Neural progenitor cell (in vitro differentiated cells): Measurements from ENCODE around the gene NOTCH4.

Experiments
- EZH2 ChIP-seq: fragments of 200-600 bp; sonication (generic); IDR thresholded peaks from 2 replicates; pipeline ENCODE4 v1.6.1; 2017; ENCODE audit warnings: antibody characterized with exemption, mild to moderate bottlenecking, moderate library complexity
- TF ChIP-seq, protein P1 (sequence below): fragments of 200-600 bp; sonication (generic); IDR thresholded peaks from 2 replicates; pipeline ENCODE4 v1.5.1; 2017; ENCODE audit warnings: antibody characterized with exemption, mild to moderate bottlenecking

DNA sequence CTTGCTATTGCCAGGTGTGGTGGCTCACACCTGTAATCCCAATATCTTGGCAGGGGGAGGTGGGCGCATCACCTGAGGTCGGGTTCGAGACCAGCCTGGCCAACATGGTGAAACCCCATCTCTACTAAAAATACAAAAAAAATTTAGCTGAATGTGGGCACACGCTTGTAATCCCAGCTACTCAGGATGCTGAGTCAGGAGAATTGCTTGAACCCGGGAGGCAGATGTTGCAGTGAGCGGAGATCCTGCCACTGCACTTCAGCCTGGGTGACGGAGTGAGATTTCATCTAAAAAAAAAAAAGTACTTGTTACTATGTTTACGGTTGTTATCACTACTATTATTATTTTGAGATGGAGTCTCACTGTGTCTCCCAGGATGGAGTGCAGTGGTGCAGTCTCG is 67.0 kb downstream of the NOTCH4 start:
- TF ChIP-seq EZH2 = no peak
- TF ChIP-seq, protein P1, sequence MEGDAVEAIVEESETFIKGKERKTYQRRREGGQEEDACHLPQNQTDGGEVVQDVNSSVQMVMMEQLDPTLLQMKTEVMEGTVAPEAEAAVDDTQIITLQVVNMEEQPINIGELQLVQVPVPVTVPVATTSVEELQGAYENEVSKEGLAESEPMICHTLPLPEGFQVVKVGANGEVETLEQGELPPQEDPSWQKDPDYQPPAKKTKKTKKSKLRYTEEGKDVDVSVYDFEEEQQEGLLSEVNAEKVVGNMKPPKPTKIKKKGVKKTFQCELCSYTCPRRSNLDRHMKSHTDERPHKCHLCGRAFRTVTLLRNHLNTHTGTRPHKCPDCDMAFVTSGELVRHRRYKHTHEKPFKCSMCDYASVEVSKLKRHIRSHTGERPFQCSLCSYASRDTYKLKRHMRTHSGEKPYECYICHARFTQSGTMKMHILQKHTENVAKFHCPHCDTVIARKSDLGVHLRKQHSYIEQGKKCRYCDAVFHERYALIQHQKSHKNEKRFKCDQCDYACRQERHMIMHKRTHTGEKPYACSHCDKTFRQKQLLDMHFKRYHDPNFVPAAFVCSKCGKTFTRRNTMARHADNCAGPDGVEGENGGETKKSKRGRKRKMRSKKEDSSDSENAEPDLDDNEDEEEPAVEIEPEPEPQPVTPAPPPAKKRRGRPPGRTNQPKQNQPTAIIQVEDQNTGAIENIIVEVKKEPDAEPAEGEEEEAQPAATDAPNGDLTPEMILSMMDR = no peak
